WTC11 (cell line): ENCODE results near the gene OOSP4A. TPM values are rescaled to one million over a fixed set of nuclear protein-coding genes. Genes with fewer than 3 reads are reported as not detected.
A peak's percentile ranks its signal among the peaks of the same experiment; 100 is the strongest.

Experiments used
- ATAC-seq: fragments of 200-7000 bp; cut with Tn5 transposase; 2 replicates; pipeline ENCODE4 v1.10.0; 2021; ENCODE audit warnings: mild to moderate bottlenecking, moderate library complexity
- CTCF ChIA-PET: fragments of 300-600 bp; sonication (Branson Sonifier 250); formaldehyde crosslinking; loops from one replicate; lab custom pipeline; 2021; ENCODE audit warnings: antibody characterized with exemption; lab: Charles Lee
- POLR2A ChIA-PET: fragments of 350-600 bp; sonication (Branson Sonifier 250); formaldehyde crosslinking; loops from one replicate; lab custom pipeline; 2021; ENCODE audit warnings: antibody characterized with exemption; lab: Charles Lee
- DNase-seq: peaks from one replicate; pipeline ENCODE4 v3.0.0; 2021; ENCODE audit warnings: low spot score
- H3K27ac Mint-ChIP-seq: 2 replicates; pipeline ENCODE4 v1.8.0; 2021; ENCODE audit warnings: mixed read lengths
- H3K27me3 Mint-ChIP-seq: 2 replicates; pipeline ENCODE4 v1.8.0; 2021; ENCODE audit warnings: low read depth, mild to moderate bottlenecking, moderate library complexity, mixed read lengths
- H3K36me3 Mint-ChIP-seq: 2 replicates; pipeline ENCODE4 v1.8.0; 2021; ENCODE audit warnings: mixed read lengths
- H3K4me1 Mint-ChIP-seq: 2 replicates; pipeline ENCODE4 v1.8.0; 2022; ENCODE audit warnings: mixed read lengths
- H3K4me3 Mint-ChIP-seq: 2 replicates; pipeline ENCODE4 v1.8.0; 2021; ENCODE audit warnings: mild to moderate bottlenecking, moderate library complexity, mixed read lengths
- H3K9me3 Mint-ChIP-seq: 2 replicates; pipeline ENCODE4 v1.8.0; 2021; ENCODE audit warnings: mixed read lengths
- ATF2 ChIP-seq: sonication (generic); formaldehyde crosslinking; IDR thresholded peaks from 2 replicates; pipeline ENCODE4 v1.8.1; 2022; ENCODE audit warnings: low read depth, missing genetic modification reagents, borderline replicate concordance
- ATF6 ChIP-seq: sonication (generic); formaldehyde crosslinking; IDR thresholded peaks from 2 replicates; pipeline ENCODE4 v1.8.1; 2023; ENCODE audit warnings: mild to moderate bottlenecking, missing genetic modification reagents
- CREM ChIP-seq: sonication (generic); formaldehyde crosslinking; IDR thresholded peaks from 2 replicates; pipeline ENCODE4 v1.8.1; 2022; ENCODE audit warnings: mild to moderate bottlenecking, missing genetic modification reagents, moderate library complexity
- FOXJ3 ChIP-seq: sonication (generic); formaldehyde crosslinking; IDR thresholded peaks from 2 replicates; pipeline ENCODE4 v1.9.0; 2021; ENCODE audit warnings: missing genetic modification reagents, mild to moderate bottlenecking, borderline replicate concordance
- GTF2I ChIP-seq: fragments of 250-450 bp; sonication (Bioruptor Pico); conservative IDR thresholded peaks from 2 replicates; pipeline ENCODE4 v1.4.0; 2021; ENCODE audit warnings: mild to moderate bottlenecking
- HMGA2 ChIP-seq: fragments of 250-450 bp; sonication (Bioruptor Pico); IDR thresholded peaks from 2 replicates; pipeline ENCODE4 v1.4.0; 2021; ENCODE audit warnings: mild to moderate bottlenecking, moderate library complexity
- HMGXB4 ChIP-seq: sonication (generic); formaldehyde crosslinking; IDR thresholded peaks from 2 replicates; pipeline ENCODE4 v1.8.1; 2023; ENCODE audit warnings: mild to moderate bottlenecking, moderate library complexity, missing genetic modification reagents
- JAZF1 ChIP-seq: fragments of 250-450 bp; sonication (Bioruptor Pico); IDR thresholded peaks from 2 replicates; pipeline ENCODE4 v1.9.0; 2021; ENCODE audit warnings: moderate library complexity, mild to moderate bottlenecking, inconsistent platforms
- MYBL2 ChIP-seq: sonication (generic); formaldehyde crosslinking; IDR thresholded peaks from 2 replicates; pipeline ENCODE4 v1.8.1; 2023; ENCODE audit warnings: mild to moderate bottlenecking, moderate library complexity, missing genetic modification reagents
- NFYB ChIP-seq: sonication (generic); formaldehyde crosslinking; conservative IDR thresholded peaks from 2 replicates; pipeline ENCODE4 v1.8.0; 2022; ENCODE audit warnings: low read depth, missing genetic modification reagents
- PREB ChIP-seq: sonication (generic); formaldehyde crosslinking; IDR thresholded peaks from 2 replicates; pipeline ENCODE4 v1.8.1; 2022; ENCODE audit warnings: mild to moderate bottlenecking, missing genetic modification reagents, moderate library complexity, borderline replicate concordance
- TP53 ChIP-seq: sonication (generic); formaldehyde crosslinking; IDR thresholded peaks from 2 replicates; pipeline ENCODE4 v1.8.1; 2023; ENCODE audit warnings: mild to moderate bottlenecking, missing genetic modification reagents
- USF1 ChIP-seq: sonication (generic); formaldehyde crosslinking; IDR thresholded peaks from 2 replicates; pipeline ENCODE4 v1.8.0; 2022; ENCODE audit warnings: mild to moderate bottlenecking, missing genetic modification reagents
- ZNF121 ChIP-seq: sonication (generic); formaldehyde crosslinking; IDR thresholded peaks from 2 replicates; pipeline ENCODE4 v1.8.0; 2023; ENCODE audit warnings: missing genetic modification reagents
- ZNF232 ChIP-seq: sonication (generic); formaldehyde crosslinking; IDR thresholded peaks from 2 replicates; pipeline ENCODE4 v1.8.0; 2022; ENCODE audit warnings: mild to moderate bottlenecking, missing genetic modification reagents
- ZNF423 ChIP-seq: fragments of 250-450 bp; sonication (Bioruptor Pico); IDR thresholded peaks from 2 replicates; pipeline ENCODE4 v2.1.2; 2022; ENCODE audit warnings: mild to moderate bottlenecking, moderate library complexity
- ZSCAN18 ChIP-seq: fragments of 250-450 bp; sonication (Bioruptor Pico); IDR thresholded peaks from 2 replicates; pipeline ENCODE4 v2.1.2; 2022; ENCODE audit warnings: mild to moderate bottlenecking, moderate library complexity
- total RNA-seq: library from RNA; stranded (reverse); gene quantifications from 3 replicates; pipeline ENCODE4 v1.2.3, GENCODE V29; 2021

OOSP4A gene
- total RNA-seq, 1 experiment from 2014 or later = not detected

- POLR2A ChIA-PET = no interaction called here
- Mint-ChIP-seq H3K27ac (no peak overlapping the region), H3K4me1 (peaks cover 13% of the 10 kb centered on the region), H3K4me3 (no peak overlapping the region), H3K36me3 (peaks cover 3% of the 10 kb centered on the region; the same call in 1 of the 2 replicates), H3K27me3 (no peaks in the 10 kb centered on the region), H3K9me3 (peaks cover 27% of the 10 kb centered on the region)
- peak; percentile 45 for DNase-seq
- CTCF ChIA-PET = interaction anchor here (0.8 kb wide), 1 partner anchor 25 kb away, joined by 3 read pairs; no protein-coding TSS in a partner anchor
- no peak for TF ChIP-seq FOXJ3 (CRISPR knock-in tag)
- no peak for TF ChIP-seq ZSCAN18
- no peak for TF ChIP-seq ATF6 (CRISPR knock-in tag)
- no peak for TF ChIP-seq ZNF232 (CRISPR knock-in tag)
- TF ChIP-seq MYBL2 (CRISPR knock-in tag) = no peak
- no peak for TF ChIP-seq NFYB (CRISPR knock-in tag)
- TF ChIP-seq CREM (CRISPR knock-in tag) = no peak
- no peak for TF ChIP-seq PREB (CRISPR knock-in tag)
- TF ChIP-seq TP53 (CRISPR knock-in tag) = no peak
- TF ChIP-seq JAZF1 (CRISPR knock-in tag) = no peak
- no peak for TF ChIP-seq HMGXB4 (CRISPR knock-in tag)
- TF ChIP-seq GTF2I (CRISPR knock-in tag) = no peak
- TF ChIP-seq HMGA2 (CRISPR knock-in tag) = no peak
- peak; percentile 90 for ATAC-seq
These were observed 19.7 kb upstream of the OOSP4A start for GRCh38 chr11:59943997-59944714.

- ATAC-seq = no peak
- ChIA-PET CTCF (interaction anchor here (0.8 kb wide), 1 partner anchor 26 kb away, joined by 3 read pairs; no protein-coding TSS in a partner anchor), POLR2A (no interaction called here)
- peaks cover 13% of the 10 kb centered on the region for H3K4me1 Mint-ChIP-seq
- TF ChIP-seq ZNF423 (CRISPR knock-in tag) = no peak
- TF ChIP-seq ATF2 = no peak
- TF ChIP-seq ATF6 (CRISPR knock-in tag) = no peak
- no peak for TF ChIP-seq ZNF121
- TF ChIP-seq FOXJ3 (CRISPR knock-in tag) = no peak
- TF ChIP-seq USF1 (CRISPR knock-in tag) = no peak
- no peak for DNase-seq
- no peak overlapping the region for H3K4me3 Mint-ChIP-seq
- H3K27ac Mint-ChIP-seq = no peak overlapping the region
- peaks cover 3% of the 10 kb centered on the region; the same call in 1 of the 2 replicates for H3K36me3 Mint-ChIP-seq
- H3K27me3 Mint-ChIP-seq = no peaks in the 10 kb centered on the region
- H3K9me3 Mint-ChIP-seq = peaks cover 27% of the 10 kb centered on the region
These were observed 19.1 kb upstream of the OOSP4A start for GRCh38 chr11:59944720-59945119.
